Neural crest cell (in vitro differentiated cells): ENCODE measurements around the gene TPRG1. TPM values are rescaled to one million over a fixed set of nuclear protein-coding genes. Genes with fewer than 3 reads are reported as not detected.

ENCODE experiments used
- DNase-seq: peaks from one replicate; pipeline ENCODE4 v3.0.0; 2021; ENCODE audit warnings: low read depth, mixed read lengths, low spot score
- H3K27ac Mint-ChIP-seq: one replicate; pipeline ENCODE4 v1.8.0; 2021; ENCODE audit warnings: mild to moderate bottlenecking, mixed read lengths; ENCODE audit not compliant: unreplicated experiment
- H3K27me3 Mint-ChIP-seq: 2 replicates; pipeline ENCODE4 v1.8.0; 2021; ENCODE audit warnings: low read depth, mild to moderate bottlenecking, mixed read lengths
- H3K36me3 Mint-ChIP-seq: 2 replicates; pipeline ENCODE4 v1.8.0; 2021; ENCODE audit warnings: low read depth, mild to moderate bottlenecking, mixed read lengths
- H3K4me1 Mint-ChIP-seq: 2 replicates; pipeline ENCODE4 v1.8.0; 2021; ENCODE audit warnings: mixed read lengths
- H3K4me3 Mint-ChIP-seq: one replicate; pipeline ENCODE4 v1.8.0; 2021; ENCODE audit warnings: mild to moderate bottlenecking, mixed read lengths
- H3K9me3 Mint-ChIP-seq: 2 replicates; pipeline ENCODE4 v1.8.0; 2021; ENCODE audit warnings: mixed read lengths
- CTCF ChIP-seq: fragments of 200-600 bp; sonication (generic); conservative IDR thresholded peaks from 2 replicates; pipeline ENCODE4 v1.5.0; 2021; ENCODE audit warnings: antibody characterized with exemption, mild to moderate bottlenecking
- total RNA-seq: library from RNA; stranded (reverse); gene quantifications from 2 replicates; pipeline ENCODE4 v1.2.1, GENCODE V29; 2021

TPRG1 gene
- total RNA-seq, 1 donor from 2014 or later, result 0.91 TPM

GRCh38 chr3:189342811-189343210, 171.0 kb downstream of the TPRG1 start:
- no peaks in the 10 kb centered on the region for H3K27me3 Mint-ChIP-seq
- H3K27ac Mint-ChIP-seq, result no peak overlapping the region
- H3K4me3 Mint-ChIP-seq, result no peak overlapping the region
- TF ChIP-seq CTCF, result no peak
- H3K4me1 Mint-ChIP-seq, result no peaks in the 10 kb centered on the region
- H3K36me3 Mint-ChIP-seq, result no peaks in the 10 kb centered on the region
- H3K9me3 Mint-ChIP-seq, result no peaks in the 10 kb centered on the region
- DNase-seq, result no peak

DNA sequence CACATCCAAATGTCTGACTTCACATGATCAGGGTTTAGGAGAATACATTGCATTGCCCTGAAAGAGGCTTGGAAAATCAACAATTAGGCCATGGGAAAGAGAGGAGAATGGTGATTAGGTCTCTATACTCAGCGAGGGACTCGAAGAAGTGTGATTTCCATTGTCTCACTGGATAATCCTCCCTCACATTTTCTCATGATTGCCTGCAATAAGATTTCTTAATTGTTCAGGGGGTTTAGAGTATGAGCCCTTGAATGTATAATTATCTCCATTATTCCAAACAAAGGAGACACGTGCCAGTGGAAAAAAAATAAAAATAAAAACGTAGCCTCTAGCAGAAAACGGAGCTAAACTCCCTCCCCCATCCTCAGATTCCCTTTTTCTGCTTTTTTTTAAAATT, 173.2 kb downstream of the TPRG1 start:
- H3K4me1 Mint-ChIP-seq, result no peaks in the 10 kb centered on the region
- no peaks in the 10 kb centered on the region for H3K36me3 Mint-ChIP-seq
- no peaks in the 10 kb centered on the region for H3K9me3 Mint-ChIP-seq
- no peak overlapping the region for H3K27ac Mint-ChIP-seq
- no peaks in the 10 kb centered on the region for H3K27me3 Mint-ChIP-seq
- no peak overlapping the region for H3K4me3 Mint-ChIP-seq
- TF ChIP-seq CTCF, result no peak
- no peak for DNase-seq

GRCh38 chr3:189349772-189350171, 178.0 kb downstream of the TPRG1 start:
- H3K9me3 Mint-ChIP-seq, result peaks cover 3% of the 10 kb centered on the region
- H3K4me3 Mint-ChIP-seq, result no peak overlapping the region
- DNase-seq, result no peak
- H3K36me3 Mint-ChIP-seq, result no peaks in the 10 kb centered on the region
- TF ChIP-seq CTCF, result no peak
- no peak overlapping the region for H3K27ac Mint-ChIP-seq
- H3K27me3 Mint-ChIP-seq, result no peaks in the 10 kb centered on the region
- no peaks in the 10 kb centered on the region for H3K4me1 Mint-ChIP-seq

GRCh38 chr3:189353318-189353965, 181.7 kb downstream of the TPRG1 start:
- no peak for TF ChIP-seq CTCF
- Mint-ChIP-seq H3K9me3 (peaks cover 3% of the 10 kb centered on the region), H3K27me3 (no peaks in the 10 kb centered on the region), H3K27ac (no peak overlapping the region), H3K4me3 (no peak overlapping the region), H3K4me1 (peaks cover 5% of the 10 kb centered on the region), H3K36me3 (no peaks in the 10 kb centered on the region)
- DNase-seq, result no peak

DNA sequence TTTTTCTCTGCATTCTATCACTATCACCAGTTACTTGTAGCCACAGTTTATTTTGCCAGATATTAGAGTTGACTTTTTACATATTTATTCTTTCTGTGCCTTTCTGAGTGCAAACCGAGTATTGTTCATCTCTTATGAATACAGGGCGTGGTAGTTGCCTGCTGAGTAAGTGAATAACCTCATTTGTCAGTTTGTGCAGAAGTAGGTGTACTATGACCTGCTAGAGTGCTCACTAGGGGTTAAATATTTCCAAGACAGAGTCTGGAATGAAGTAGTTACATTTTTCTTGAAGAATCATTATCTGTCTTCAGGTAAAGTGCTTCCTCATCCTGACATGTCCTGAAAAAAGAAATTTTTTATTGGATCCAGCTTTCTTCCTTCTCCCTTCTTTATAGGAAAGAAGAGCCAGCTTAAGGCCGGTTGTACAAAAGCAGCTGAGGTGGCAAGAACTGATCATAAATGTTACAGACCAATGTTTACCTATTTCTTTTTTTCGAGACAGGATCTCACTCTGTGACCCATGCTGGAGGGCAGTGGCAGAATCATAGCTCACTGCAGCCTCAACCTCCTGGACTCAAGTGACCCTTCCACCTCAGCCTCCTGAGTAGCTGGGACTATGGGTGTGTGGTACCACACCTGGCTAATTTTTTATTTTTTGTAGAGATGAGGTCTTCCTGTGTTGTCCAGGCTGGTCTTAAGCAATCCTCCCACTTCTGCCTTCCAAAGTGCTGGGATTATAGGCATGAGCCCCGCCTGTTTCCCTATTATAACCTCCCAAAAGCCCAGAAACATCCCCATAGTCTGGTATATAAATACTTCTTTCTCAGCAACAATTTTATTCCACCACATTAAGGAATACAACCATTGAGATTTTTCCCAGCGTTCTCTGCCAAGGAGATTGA, 182.5 kb downstream of the TPRG1 start:
- H3K36me3 Mint-ChIP-seq, result no peaks in the 10 kb centered on the region
- no peak for DNase-seq
- H3K27me3 Mint-ChIP-seq, result no peaks in the 10 kb centered on the region
- H3K4me1 Mint-ChIP-seq, result peaks cover 5% of the 10 kb centered on the region
- H3K27ac Mint-ChIP-seq, result no peak overlapping the region
- peaks cover 3% of the 10 kb centered on the region for H3K9me3 Mint-ChIP-seq
- H3K4me3 Mint-ChIP-seq, result no peak overlapping the region
- TF ChIP-seq CTCF, result no peak
